A549 (cell line): Measurements from ENCODE around the gene KIRREL1. TPM values are rescaled to one million over a fixed set of nuclear protein-coding genes. Genes with fewer than 3 reads are reported as not detected.

Experiments
- ATAC-seq, 2 experiments: fragments of 200-7000 bp in 1 of 2; fragments of >200 bp in 1 of 2; cut with Nextera tagmentation in 1 of 2; cut with Tn5 transposase in 1 of 2; 3 replicates each; pipeline versions ENCODE4 v1.8.0 to v1.9.1; 2018 to 2020; ENCODE audit warnings: mild to moderate bottlenecking in 1 of 2, moderate library complexity in 1 of 2
- CTCF ChIA-PET: fragments of 300-600 bp; sonication (Branson Sonifier 250); formaldehyde crosslinking; extraction: SDS; loops from one replicate; lab custom pipeline; 2021; ENCODE audit warnings: antibody characterized with exemption, inconsistent platforms; lab: Yijun Ruan, JAX
- POLR2A ChIA-PET: fragments of 350-600 bp; formaldehyde crosslinking; extraction: SDS; loops from one replicate; lab custom pipeline; 2021; ENCODE audit warnings: antibody characterized with exemption, inconsistent platforms; lab: Yijun Ruan, JAX
- DNase-seq, 2 experiments: peaks; one replicate each; pipeline versions ENCODE4 v3.0.0 to v3.0.0-alpha.2; 2011 to 2016; ENCODE audit warnings: low read depth in 1 of 2, low spot score in 1 of 2
- FAIRE-seq: peaks from 2 replicates; lab custom pipeline; 2011; peaks lifted over from hg19 to GRCh38; lab: Jason Lieb, UNC
- H3K27ac ChIP-seq, 2 experiments: fragments of >200 bp; sonication (Bioruptor Twin); formaldehyde crosslinking; 3 replicates each; pipeline ENCODE4 v1.5.1; 2016 to 2017
- H3K4me1 ChIP-seq: fragments of >200 bp; sonication (Bioruptor Twin); formaldehyde crosslinking; 3 replicates; pipeline ENCODE4 v1.6.1; 2016
- H3K4me2 ChIP-seq: fragments of >200 bp; sonication (Bioruptor Twin); formaldehyde crosslinking; 3 replicates; pipeline ENCODE4 v1.6.1; 2016
- H3K4me3 ChIP-seq: fragments of >200 bp; sonication (Bioruptor Twin); formaldehyde crosslinking; 3 replicates; pipeline ENCODE4 v1.5.1; 2016
- H3K9me3 ChIP-seq: fragments of >200 bp; sonication (Bioruptor Twin); formaldehyde crosslinking; 3 replicates; pipeline ENCODE4 v1.6.1; 2016
- BHLHE40 ChIP-seq: IDR thresholded peaks from 2 replicates; pipeline ENCODE4 v1.6.1; 2012; ENCODE audit warnings: low read depth, low read length, inconsistent platforms
- CBX2 ChIP-seq: fragments of 200-600 bp; sonication (generic); IDR thresholded peaks from 2 replicates; pipeline ENCODE4 v1.6.1; 2016; ENCODE audit warnings: low read depth, mild to moderate bottlenecking, borderline replicate concordance
- E2F6 ChIP-seq: IDR thresholded peaks from 2 replicates; pipeline ENCODE4 v1.6.1; 2012; ENCODE audit warnings: low read depth, borderline replicate concordance
- HDAC2 ChIP-seq: fragments of 200-600 bp; sonication (generic); IDR thresholded peaks from 2 replicates; pipeline ENCODE4 v1.6.1; 2016
- HES2 ChIP-seq: fragments of >200 bp; sonication (Bioruptor Twin); formaldehyde crosslinking; IDR thresholded peaks from 2 replicates; pipeline ENCODE4 v1.6.1; 2016
- HEYL ChIP-seq: fragments of 250-450 bp; sonication (Bioruptor Pico); IDR thresholded peaks from 2 replicates; pipeline ENCODE4 v1.8.0; 2021; ENCODE audit warnings: mild to moderate bottlenecking, moderate library complexity
- HOXB13 ChIP-seq: fragments of 250-450 bp; sonication (Bioruptor Pico); IDR thresholded peaks from 2 replicates; pipeline ENCODE4 v1.5.0; 2020; ENCODE audit warnings: low read depth, mild to moderate bottlenecking, moderate library complexity
- JUN ChIP-seq, 2 experiments: fragments of >200 bp; sonication (Bioruptor Twin); formaldehyde crosslinking; IDR thresholded peaks; 2 replicates in 1 of 2; 3 replicates in 1 of 2; pipeline ENCODE4 v1.6.1; 2016 to 2017
- KDM1A ChIP-seq: fragments of 200-600 bp; sonication (generic); IDR thresholded peaks from 2 replicates; pipeline ENCODE4 v1.6.1; 2016; ENCODE audit warnings: low read depth, mild to moderate bottlenecking
- MAFK ChIP-seq: fragments of 450-650 bp; IDR thresholded peaks from 2 replicates; pipeline ENCODE4 v1.6.1; 2014; ENCODE audit not compliant: partially characterized antibody
- MAX ChIP-seq: IDR thresholded peaks from 2 replicates; pipeline ENCODE4 v1.6.1; 2012
- NPAS2 ChIP-seq: fragments of 250-450 bp; sonication (Bioruptor Pico); IDR thresholded peaks from 2 replicates; pipeline ENCODE4 v1.8.0; 2022; ENCODE audit warnings: mild to moderate bottlenecking, moderate library complexity, borderline replicate concordance
- PHF8 ChIP-seq: fragments of 200-600 bp; sonication (generic); IDR thresholded peaks from 2 replicates; pipeline ENCODE4 v1.6.1; 2016; ENCODE audit warnings: low read depth, mild to moderate bottlenecking, antibody characterized with exemption, moderate library complexity, borderline replicate concordance
- RAD21 ChIP-seq, 2 experiments: fragments of >200 bp in 1 of 2; sonication (Bioruptor Twin) in 1 of 2; formaldehyde crosslinking in 1 of 2; IDR thresholded peaks in 1 of 2; conservative IDR thresholded peaks in 1 of 2; 2 replicates in 1 of 2; 3 replicates in 1 of 2; pipeline ENCODE4 v1.6.1; 2012 to 2018; ENCODE audit warnings: inconsistent platforms in 1 of 2
- RCOR1 ChIP-seq: fragments of 150-350 bp; IDR thresholded peaks from 2 replicates; pipeline ENCODE4 v1.6.1; 2014; ENCODE audit warnings: antibody characterized with exemption, low read length, low read depth
- REST ChIP-seq: fragments of 200-600 bp; sonication (generic); IDR thresholded peaks from 2 replicates; pipeline ENCODE4 v1.6.1; 2016; ENCODE audit warnings: antibody characterized with exemption, mild to moderate bottlenecking, moderate library complexity
- RNF2 ChIP-seq: fragments of 200-600 bp; sonication (generic); IDR thresholded peaks from 2 replicates; pipeline ENCODE4 v1.6.1; 2016; ENCODE audit warnings: low read depth, mild to moderate bottlenecking, antibody characterized with exemption, moderate library complexity, borderline replicate concordance
- SREBF2 ChIP-seq: fragments of 450-650 bp; IDR thresholded peaks from 2 replicates; pipeline ENCODE4 v1.6.1; 2014; ENCODE audit warnings: mild to moderate bottlenecking, moderate library complexity
- TFCP2L1 ChIP-seq: fragments of 250-450 bp; sonication (Bioruptor Pico); IDR thresholded peaks from 2 replicates; pipeline ENCODE4 v1.5.0; 2021; ENCODE audit warnings: mild to moderate bottlenecking
- TP53 ChIP-seq: fragments of 250-450 bp; sonication (Bioruptor Pico); IDR thresholded peaks from 2 replicates; pipeline ENCODE4 v1.5.0; 2021; ENCODE audit warnings: mild to moderate bottlenecking, moderate library complexity
- USF2 ChIP-seq: fragments of 450-650 bp; IDR thresholded peaks from 2 replicates; pipeline ENCODE4 v1.6.1; 2014; ENCODE audit warnings: antibody characterized with exemption
- ZFP36 ChIP-seq: fragments of 450-650 bp; IDR thresholded peaks from 2 replicates; pipeline ENCODE4 v1.6.1; 2014; ENCODE audit warnings: borderline replicate concordance; ENCODE audit not compliant: partially characterized antibody
- ZNF302 ChIP-seq: fragments of 250-450 bp; sonication (Bioruptor Pico); IDR thresholded peaks from 2 replicates; pipeline ENCODE4 v1.9.0; 2021; ENCODE audit warnings: inconsistent platforms, mild to moderate bottlenecking, moderate library complexity
- WGBS: methylation state at CpG from one replicate; pipeline ENCODE4 v1.1.6; 2017; ENCODE audit errors: missing lambda C conversion rate; 5-methylcytosine and 5-hydroxymethylcytosine counted together
- polyA plus RNA-seq, 4 experiments: library from polyadenylated mRNA; depleted of rRNA in 3 of 4; stranded (reverse); fragments of >200 nt; fragmentation: RNase III in 1 of 4; extraction: RNeasy Plus Mini Kit Qiagen cat#74134 plus additional on column Dnase treatment in 1 of 4; gene quantifications; 2 replicates in 3 of 4; 3 replicates in 1 of 4; pipeline ENCODE4 v1.2.3, GENCODE V29; 2011 to 2017
- TF ChIP-seq, protein P1 (sequence below): IDR thresholded peaks from 2 replicates; pipeline ENCODE4 v1.6.1; 2012

Gene KIRREL1
- polyA plus RNA-seq, 2 of the 4 experiments (the other 2 are of a cell fraction) = 18.7 to 41.3 TPM

DNA sequence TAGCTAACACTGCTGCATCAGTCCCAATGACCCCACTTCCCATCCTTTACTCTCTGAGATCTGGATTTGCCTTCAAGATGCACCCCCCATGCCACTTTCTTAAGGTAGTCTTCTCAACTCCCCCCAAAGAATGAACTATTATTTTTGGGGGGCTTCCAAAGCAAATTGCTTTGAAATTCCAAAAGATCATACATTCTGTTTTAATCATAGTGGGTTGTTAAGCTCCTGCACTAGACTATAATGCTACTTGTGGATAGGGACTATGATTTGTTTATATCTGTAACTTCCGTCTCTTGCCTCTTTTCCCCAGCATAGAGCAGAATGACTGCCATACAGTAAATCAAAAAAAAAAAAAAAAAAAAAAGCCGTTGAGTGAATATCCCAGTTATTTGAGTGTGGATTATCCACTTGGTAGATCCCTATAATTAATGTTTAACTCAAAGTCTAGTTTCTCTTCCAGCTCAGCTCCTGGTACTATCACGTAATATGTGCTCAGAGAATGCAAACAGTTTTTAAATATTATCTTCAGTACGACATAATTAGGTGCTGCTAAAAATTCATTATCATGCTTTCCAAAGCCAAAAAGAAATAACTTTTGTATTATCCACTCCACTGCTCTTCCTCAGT, 26.9 kb downstream of the KIRREL1 start:
- TF ChIP-seq MAFK (no peak), RCOR1 (no peak), SREBF2 (no peak), TFCP2L1 (no peak), USF2 (no peak), TP53 (CRISPR knock-in tag) (no peak), ZNF302 (CRISPR knock-in tag) (no peak), BHLHE40 (no peak), RNF2 (no peak), RAD21 (conservative IDR thresholded peaks at IDR 0.05 in 1 of 2, IDR thresholded peaks at IDR 0.05 in 1 of 2) (no peak), HEYL (no peak), HOXB13 (no peak)
- TF ChIP-seq, protein P1, sequence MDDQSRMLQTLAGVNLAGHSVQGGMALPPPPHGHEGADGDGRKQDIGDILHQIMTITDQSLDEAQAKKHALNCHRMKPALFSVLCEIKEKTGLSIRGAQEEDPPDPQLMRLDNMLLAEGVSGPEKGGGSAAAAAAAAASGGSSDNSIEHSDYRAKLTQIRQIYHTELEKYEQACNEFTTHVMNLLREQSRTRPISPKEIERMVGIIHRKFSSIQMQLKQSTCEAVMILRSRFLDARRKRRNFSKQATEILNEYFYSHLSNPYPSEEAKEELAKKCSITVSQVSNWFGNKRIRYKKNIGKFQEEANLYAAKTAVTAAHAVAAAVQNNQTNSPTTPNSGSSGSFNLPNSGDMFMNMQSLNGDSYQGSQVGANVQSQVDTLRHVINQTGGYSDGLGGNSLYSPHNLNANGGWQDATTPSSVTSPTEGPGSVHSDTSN = no peak
- CTCF ChIA-PET = interaction anchor here (1.1 to 49.7 kb wide), 8 partner anchors 9 to 104 kb away, joined by 3 to 1281 read pairs (median 8); partner anchors contain the start of gene KIRREL1
- no peak overlapping the region for H3K4me3 ChIP-seq
- 15% methylated on average over 4 of the region's 4 CpGs for WGBS
- peak overlapping the region; percentile 89 to 98 for H3K27ac ChIP-seq
- FAIRE-seq (no peak), DNase-seq (no peak), ATAC-seq (no peak)
- peaks cover 87% of the 10 kb centered on the region for H3K4me1 ChIP-seq
- H3K9me3 ChIP-seq = no peaks in the 10 kb centered on the region
- POLR2A ChIA-PET = interaction anchor here (1.5 to 3.2 kb wide), 4 partner anchors 10 to 29 kb away, joined by 3 to 66 read pairs (median 12); partner anchors contain the start of gene KIRREL1
- peak overlapping the region; percentile 69 for H3K4me2 ChIP-seq

- 44% methylated on average over 6 of the region's 6 CpGs for WGBS
- ATAC-seq = no peak
- Histone ChIP-seq H3K4me3 (no peak overlapping the region), H3K27ac (peak overlapping the region; percentile 89 to 98), H3K9me3 (no peaks in the 10 kb centered on the region)
- ChIA-PET CTCF (interaction anchor here (0.9 to 49.7 kb wide), 7 partner anchors 9 to 103 kb away, joined by 3 to 1281 read pairs (median 9); partner anchors contain the start of gene KIRREL1), POLR2A (interaction anchor here (1.6 to 3.2 kb wide), 3 partner anchors 11 to 29 kb away, joined by 3 to 66 read pairs (median 22); partner anchors contain the start of gene KIRREL1)
- FAIRE-seq = peak; percentile 72
- no peak for DNase-seq
- TF ChIP-seq KDM1A (peak; percentile 89; the same call in 1 of the 2 replicates), E2F6 (no peak), MAX (0 out of 2 replicates have a peak, but pooled peaks have one; percentile 19), HDAC2 (0 out of 2 replicates have a peak, but pooled peaks have one; percentile 50), JUN (IDR thresholded peaks at IDR 0.05) (peak in 1 of 2 experiments; percentile 39; a peak in 1 of 5 replicates), ZFP36 (peak; percentile 88)
- TF ChIP-seq, all 56 proteins: peak for 5
- Histone ChIP-seq H3K4me2 (peak overlapping the region; percentile 69), H3K4me1 (peaks cover 89% of the 10 kb centered on the region)
Observed at GRCh38 chr1:158020886-158021620, 27.6 kb downstream of the KIRREL1 start.

- DNase-seq (no peak), ATAC-seq (no peak), FAIRE-seq (no peak)
- Histone ChIP-seq H3K4me3 (no peak overlapping the region), H3K4me2 (peak overlapping the region; percentile 69), H3K27ac (peak overlapping the region; percentile 89 to 98), H3K4me1 (peaks cover 87% of the 10 kb centered on the region), H3K9me3 (no peaks in the 10 kb centered on the region)
- ChIA-PET POLR2A (interaction anchor here (1.6 to 3.2 kb wide), 2 partner anchors 11 to 30 kb away, joined by 3 to 66 read pairs; no protein-coding TSS in a partner anchor), CTCF (interaction anchor here (0.6 to 49.7 kb wide), 6 partner anchors 9 to 103 kb away, joined by 3 to 1281 read pairs (median 9); partner anchors contain the start of gene KIRREL1)
- WGBS = 83% methylated on average over 2 of the region's 2 CpGs
- no peak for TF ChIP-seq HES2
- TF ChIP-seq ZNF302 (CRISPR knock-in tag) = no peak
- no peak for TF ChIP-seq REST
- TF ChIP-seq PHF8 = no peak
- TF ChIP-seq CBX2 = no peak
- TF ChIP-seq KDM1A = no peak
- no peak for TF ChIP-seq NPAS2 (CRISPR knock-in tag)
Observed at GRCh38 chr1:158021721-158022120, 28.3 kb downstream of the KIRREL1 start.
